PC-3 (cell line): ENCODE results near the gene SPRED2.

ENCODE experiments used
- CTCF ChIP-seq: fragments of 300-600 bp; sonication (generic); conservative IDR thresholded peaks from 2 replicates; pipeline ENCODE4 v1.5.1; 2017; ENCODE audit warnings: antibody characterized with exemption, low read depth, mild to moderate bottlenecking, low read length
- EZH2 ChIP-seq: fragments of 300-600 bp; sonication (generic); IDR thresholded peaks from one replicate; pipeline ENCODE4 v1.6.1; 2017; ENCODE audit warnings: antibody characterized with exemption, mild to moderate bottlenecking, low read length; ENCODE audit not compliant: unreplicated experiment

- TF ChIP-seq CTCF (no peak), EZH2 (no peak)
Observed at GRCh38 chr2:65340898-65341681, 91.3 kb downstream of the SPRED2 start.
